Osteocyte (in vitro differentiated cells): Measurements from ENCODE around the gene C4BPA. TPM values are rescaled to one million over a fixed set of nuclear protein-coding genes. Genes with fewer than 3 reads are reported as not detected.

Source experiments
- DNase-seq: peaks from one replicate; pipeline ENCODE4 v3.0.0; 2021; ENCODE audit warnings: mixed read lengths; ENCODE audit not compliant: unreplicated experiment; ENCODE audit errors: extremely low spot score
- H3K27ac Mint-ChIP-seq: one replicate; pipeline ENCODE4 v1.8.0; 2021; ENCODE audit warnings: mild to moderate bottlenecking, mixed read lengths; ENCODE audit not compliant: unreplicated experiment
- H3K27me3 Mint-ChIP-seq: one replicate; pipeline ENCODE4 v1.8.0; 2021; ENCODE audit warnings: mixed read lengths; ENCODE audit not compliant: unreplicated experiment
- H3K36me3 Mint-ChIP-seq: one replicate; pipeline ENCODE4 v1.8.0; 2021; ENCODE audit warnings: mixed read lengths; ENCODE audit not compliant: unreplicated experiment
- H3K4me1 Mint-ChIP-seq: one replicate; pipeline ENCODE4 v1.8.0; 2021; ENCODE audit warnings: mixed read lengths; ENCODE audit not compliant: unreplicated experiment
- H3K4me3 Mint-ChIP-seq: one replicate; pipeline ENCODE4 v1.8.0; 2021; ENCODE audit warnings: mild to moderate bottlenecking, moderate library complexity, mixed read lengths; ENCODE audit not compliant: unreplicated experiment
- H3K9me3 Mint-ChIP-seq: one replicate; pipeline ENCODE4 v1.8.0; 2021; ENCODE audit warnings: mixed read lengths; ENCODE audit not compliant: unreplicated experiment
- total RNA-seq: library from RNA; stranded (reverse); gene quantifications from 2 replicates; pipeline ENCODE4 v1.2.1, GENCODE V29; 2021
- TF ChIP-seq, protein P1 (sequence below): fragments of 200-600 bp; sonication (generic); IDR thresholded peaks from 2 replicates; pipeline ENCODE4 v1.5.0; 2021; ENCODE audit warnings: antibody characterized with exemption, mild to moderate bottlenecking, moderate library complexity

Gene C4BPA
- total RNA-seq, 1 donor from 2014 or later = not detected

DNA sequence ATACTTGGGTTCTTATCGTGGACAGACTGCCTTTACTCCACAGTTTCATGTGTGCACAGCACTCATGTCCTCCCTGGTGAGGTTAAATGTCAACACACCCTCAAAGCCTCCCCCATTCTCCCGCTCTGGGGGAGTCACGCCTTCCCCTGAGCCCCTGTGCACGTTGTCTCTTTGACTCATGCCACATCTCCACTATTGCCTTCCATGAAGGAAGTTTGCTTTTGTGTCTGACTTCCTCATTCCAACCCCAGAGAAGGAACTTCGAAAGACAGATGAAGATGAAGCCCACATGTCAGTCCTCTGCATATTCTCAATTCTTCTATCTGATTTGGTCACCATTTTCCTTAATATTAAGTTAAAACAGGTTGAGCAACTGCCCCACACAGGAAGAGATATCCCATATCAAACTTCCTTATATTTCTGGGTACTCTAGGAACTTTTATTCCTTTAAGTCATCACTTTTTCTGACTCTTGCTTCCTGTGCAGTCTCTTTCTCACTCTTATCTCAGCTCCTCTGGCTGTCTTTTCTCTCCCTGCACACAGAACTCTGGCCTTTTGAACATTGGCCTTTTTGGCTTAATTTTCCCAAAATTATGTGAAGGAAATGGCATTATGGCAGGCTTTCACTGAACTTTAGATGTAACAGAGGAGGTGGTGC, 41.5 kb downstream of the C4BPA start:
- Mint-ChIP-seq H3K9me3 (no peaks in the 10 kb centered on the region), H3K27ac (no peak overlapping the region), H3K27me3 (no peaks in the 10 kb centered on the region), H3K4me3 (no peak overlapping the region), H3K36me3 (no peaks in the 10 kb centered on the region), H3K4me1 (no peaks in the 10 kb centered on the region)
- no peak for DNase-seq
- TF ChIP-seq, protein P1, sequence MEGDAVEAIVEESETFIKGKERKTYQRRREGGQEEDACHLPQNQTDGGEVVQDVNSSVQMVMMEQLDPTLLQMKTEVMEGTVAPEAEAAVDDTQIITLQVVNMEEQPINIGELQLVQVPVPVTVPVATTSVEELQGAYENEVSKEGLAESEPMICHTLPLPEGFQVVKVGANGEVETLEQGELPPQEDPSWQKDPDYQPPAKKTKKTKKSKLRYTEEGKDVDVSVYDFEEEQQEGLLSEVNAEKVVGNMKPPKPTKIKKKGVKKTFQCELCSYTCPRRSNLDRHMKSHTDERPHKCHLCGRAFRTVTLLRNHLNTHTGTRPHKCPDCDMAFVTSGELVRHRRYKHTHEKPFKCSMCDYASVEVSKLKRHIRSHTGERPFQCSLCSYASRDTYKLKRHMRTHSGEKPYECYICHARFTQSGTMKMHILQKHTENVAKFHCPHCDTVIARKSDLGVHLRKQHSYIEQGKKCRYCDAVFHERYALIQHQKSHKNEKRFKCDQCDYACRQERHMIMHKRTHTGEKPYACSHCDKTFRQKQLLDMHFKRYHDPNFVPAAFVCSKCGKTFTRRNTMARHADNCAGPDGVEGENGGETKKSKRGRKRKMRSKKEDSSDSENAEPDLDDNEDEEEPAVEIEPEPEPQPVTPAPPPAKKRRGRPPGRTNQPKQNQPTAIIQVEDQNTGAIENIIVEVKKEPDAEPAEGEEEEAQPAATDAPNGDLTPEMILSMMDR = no peak

- Mint-ChIP-seq H3K27me3 (no peaks in the 10 kb centered on the region), H3K9me3 (peaks cover 10% of the 10 kb centered on the region), H3K4me1 (peaks cover 6% of the 10 kb centered on the region), H3K4me3 (no peak overlapping the region), H3K27ac (no peak overlapping the region), H3K36me3 (no peaks in the 10 kb centered on the region)
- DNase-seq = no peak
- TF ChIP-seq, protein P1 = no peak
These were observed 47.9 kb downstream of the C4BPA start for GRCh38 chr1:207151920-207152319.

- no peaks in the 10 kb centered on the region for H3K27me3 Mint-ChIP-seq
- H3K4me3 Mint-ChIP-seq = no peak overlapping the region
- peaks cover 10% of the 10 kb centered on the region for H3K9me3 Mint-ChIP-seq
- peaks cover 6% of the 10 kb centered on the region for H3K4me1 Mint-ChIP-seq
- TF ChIP-seq, protein P1 = no peak
- H3K36me3 Mint-ChIP-seq = no peaks in the 10 kb centered on the region
- no peak overlapping the region for H3K27ac Mint-ChIP-seq
- no peak for DNase-seq
These were observed 48.9 kb downstream of the C4BPA start for GRCh38 chr1:207152792-207153468.

- H3K4me3 Mint-ChIP-seq = no peak overlapping the region
- H3K36me3 Mint-ChIP-seq = no peaks in the 10 kb centered on the region
- peaks cover 6% of the 10 kb centered on the region for H3K4me1 Mint-ChIP-seq
- TF ChIP-seq, protein P1 = no peak
- no peak overlapping the region for H3K27ac Mint-ChIP-seq
- peaks cover 10% of the 10 kb centered on the region for H3K9me3 Mint-ChIP-seq
- no peak for DNase-seq
- no peaks in the 10 kb centered on the region for H3K27me3 Mint-ChIP-seq
These were observed 51.0 kb downstream of the C4BPA start for GRCh38 chr1:207155028-207155427.

GRCh38 chr1:207156095-207156494, 52.1 kb downstream of the C4BPA start:
- no peaks in the 10 kb centered on the region for H3K36me3 Mint-ChIP-seq
- peaks cover 7% of the 10 kb centered on the region for H3K9me3 Mint-ChIP-seq
- H3K27me3 Mint-ChIP-seq = peaks cover 3% of the 10 kb centered on the region
- H3K4me1 Mint-ChIP-seq = peaks cover 6% of the 10 kb centered on the region
- no peak overlapping the region for H3K27ac Mint-ChIP-seq
- DNase-seq = no peak
- TF ChIP-seq, protein P1 = no peak
- H3K4me3 Mint-ChIP-seq = no peak overlapping the region
